ENCODE results near the gene SAMD4A. TPM values are rescaled to one million over a fixed set of nuclear protein-coding genes. Genes with fewer than 3 reads are reported as not detected.

SAMD4A gene
- total RNA-seq, 1 donor = 61.3 TPM

DNA sequence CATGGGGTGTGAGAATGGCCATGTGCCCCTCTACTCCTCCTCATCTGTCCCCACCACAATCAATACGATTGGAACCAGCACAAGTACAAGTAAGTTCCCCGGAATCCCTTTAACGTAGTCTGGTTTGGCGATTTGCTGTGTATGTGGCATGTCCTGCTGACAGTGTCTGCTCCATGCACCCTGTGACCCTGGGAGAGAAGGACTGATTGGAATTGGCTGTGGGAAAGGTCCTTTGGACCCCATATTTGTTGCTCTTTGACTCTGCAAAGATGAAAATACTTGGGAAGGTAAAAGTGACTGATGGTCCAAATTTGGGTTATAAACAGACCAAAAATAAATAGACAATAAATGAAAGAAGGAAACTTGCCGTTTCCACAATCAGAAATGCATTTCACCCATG lies 135.6 kb downstream of the SAMD4A start:
- TF ChIP-seq CTCF (IDR thresholded peaks at IDR 0.05; ENCODE audit: insufficient read depth, low read depth, low read length) = no peak
- H3K4me3 ChIP-seq (ENCODE audit: low read depth, low read length) = no peak overlapping the region

GRCh38 chr14:54703082-54703481 lies 136.2 kb downstream of the SAMD4A start:
- no peak overlapping the region for H3K4me3 ChIP-seq (ENCODE audit: low read depth, low read length)
- DNase-seq (ENCODE audit: low read depth) = no peak
- TF ChIP-seq CTCF (IDR thresholded peaks at IDR 0.05; ENCODE audit: insufficient read depth, low read depth, low read length) = no peak

More for the DNA sequence above, 135.6 kb downstream of the SAMD4A start:
- DNase-seq (ENCODE audit: low read depth) = no peak

DNA sequence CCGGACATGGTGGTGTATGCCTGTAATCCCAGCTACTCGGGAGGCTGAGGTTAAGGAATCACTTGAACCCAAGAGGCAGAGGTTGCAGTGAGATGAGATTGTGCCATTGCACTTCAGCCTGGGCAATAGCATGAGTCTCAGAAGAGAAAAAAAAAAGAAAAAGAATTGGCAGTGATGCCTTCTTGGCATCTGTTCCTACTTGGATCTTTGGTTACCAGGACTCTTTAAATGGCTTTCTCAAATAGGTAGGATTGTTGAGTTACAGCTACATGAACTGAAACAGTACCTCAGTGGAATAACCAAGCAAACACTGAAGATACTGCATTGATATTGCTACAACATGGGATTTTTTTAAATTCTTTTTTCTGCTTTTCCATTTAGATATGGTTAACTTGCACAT lies 136.8 kb downstream of the SAMD4A start:
- no peak overlapping the region for H3K4me3 ChIP-seq (ENCODE audit: low read depth, low read length)
- no peak for DNase-seq (ENCODE audit: low read depth)

DNA sequence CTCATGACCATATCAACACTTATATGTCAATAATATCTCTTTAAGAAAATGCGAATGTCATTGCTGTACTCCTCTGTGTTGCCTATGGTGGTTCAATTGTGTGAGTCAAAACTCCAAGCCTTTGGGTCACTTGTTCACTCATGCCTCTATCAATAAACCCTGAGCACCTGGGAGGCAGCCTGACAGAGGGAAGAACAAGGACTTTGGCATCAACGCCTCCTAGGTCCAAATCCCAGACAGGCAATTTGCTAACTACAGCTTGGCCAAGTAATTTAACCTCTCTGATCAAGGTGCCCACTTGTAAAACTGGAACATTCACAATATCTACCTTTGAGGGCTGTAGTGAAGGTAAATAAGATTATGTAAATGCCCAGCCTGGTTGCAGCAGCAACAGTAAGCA lies 137.8 kb downstream of the SAMD4A start:
- DNase-seq (ENCODE audit: low read depth) = no peak
- no peak for TF ChIP-seq CTCF (IDR thresholded peaks at IDR 0.05; ENCODE audit: insufficient read depth, low read depth, low read length)
- H3K4me3 ChIP-seq (ENCODE audit: low read depth, low read length) = no peak overlapping the region

More for the DNA sequence above, 136.8 kb downstream of the SAMD4A start:
- TF ChIP-seq CTCF (IDR thresholded peaks at IDR 0.05; ENCODE audit: insufficient read depth, low read depth, low read length) = no peak

DNA sequence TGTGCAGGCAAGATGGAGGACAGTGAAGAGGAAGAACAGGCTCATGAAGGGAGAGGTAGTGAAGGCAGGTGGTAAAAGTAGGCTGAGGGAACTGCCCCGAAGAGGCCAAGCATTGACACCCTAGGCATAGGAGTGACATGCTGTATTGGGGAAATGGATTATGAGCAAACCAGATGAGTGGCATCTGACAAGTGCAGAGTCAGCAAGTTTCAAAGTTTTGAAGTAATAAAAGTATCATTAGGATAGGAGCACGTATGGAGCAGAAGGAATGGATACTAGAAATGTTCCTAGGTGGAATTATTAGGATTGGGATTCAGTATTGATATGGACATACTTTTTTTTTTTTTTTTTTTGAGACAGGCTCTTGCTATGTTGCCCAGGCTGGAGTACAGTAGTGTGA lies 139.8 kb downstream of the SAMD4A start:
- no peak for TF ChIP-seq CTCF (IDR thresholded peaks at IDR 0.05; ENCODE audit: insufficient read depth, low read depth, low read length)
- no peak for DNase-seq (ENCODE audit: low read depth)
- H3K4me3 ChIP-seq (ENCODE audit: low read depth, low read length) = no peak overlapping the region

GRCh38 chr14:54708161-54708560 lies 141.2 kb downstream of the SAMD4A start:
- no peak for TF ChIP-seq CTCF (IDR thresholded peaks at IDR 0.05; ENCODE audit: insufficient read depth, low read depth, low read length)
- no peak for DNase-seq (ENCODE audit: low read depth)
- H3K4me3 ChIP-seq (ENCODE audit: low read depth, low read length) = no peak overlapping the region

GRCh38 chr14:54708982-54709381 lies 142.1 kb downstream of the SAMD4A start:
- H3K4me3 ChIP-seq (ENCODE audit: low read depth, low read length) = no peak overlapping the region
- no peak for DNase-seq (ENCODE audit: low read depth)
- no peak for TF ChIP-seq CTCF (IDR thresholded peaks at IDR 0.05; ENCODE audit: insufficient read depth, low read depth, low read length)
